ENCODE data around the gene BAZ1A. TPM values are rescaled to one million over a fixed set of nuclear protein-coding genes. Genes with fewer than 3 reads are reported as not detected.

Gene BAZ1A
- total and polyA plus RNA-seq, 9 of the 15 experiments (the other 6 are each of a cell fraction or from before 2014, with no cell fraction given): 22.0 to 71.2 (median 39.1) TPM

GRCh38 chr14:34873589-34874385 lies 1.4 kb downstream of the BAZ1A start (continued):
- TF ChIP-seq ZBTB40 (IDR thresholded peaks at IDR 0.05): 0 out of 2 replicates have a peak, but pooled peaks have one; percentile 44
- no peak for TF ChIP-seq ZBTB40 (CRISPR knock-in tag; IDR thresholded peaks at IDR 0.05)
- TF ChIP-seq FOXK2 (conservative IDR thresholded peaks at IDR 0.05 in 1 of 2, IDR thresholded peaks at IDR 0.05 in 1 of 2; ENCODE audit: low read depth in 2 of 2): 0 out of 4 replicates have a peak, but pooled peaks of 1 of the 2 experiments have one; percentile 63
- TF ChIP-seq E2F1 (CRISPR knock-in tag; IDR thresholded peaks at IDR 0.05): peak; percentile 36; the same call in 1 of the 2 replicates
- peak in 1 of 2 experiments; percentile 61; a peak in 1 of 4 replicates for TF ChIP-seq MLLT1 (IDR thresholded peaks at IDR 0.05)
- TF ChIP-seq ETV5 (CRISPR knock-in tag; IDR thresholded peaks at IDR 0.05; ENCODE audit: low read depth): peak; percentile 18; the same call in 1 of the 2 replicates
- TF ChIP-seq TFAP4 (CRISPR knock-in tag; IDR thresholded peaks at IDR 0.05; ENCODE audit: borderline replicate concordance): peak; percentile 57; the same call in 1 of the 2 replicates
- peak in 1 of 2 experiments; percentile 56; a peak in 1 of 4 replicates for TF ChIP-seq SIN3A (IDR thresholded peaks at IDR 0.05; ENCODE audit: borderline replicate concordance in 2 of 2, control insufficient read depth in 1 of 2, low read depth in 2 of 2, low read length in 2 of 2)
- TF ChIP-seq MTA2 (IDR thresholded peaks at IDR 0.05; ENCODE audit: low read depth): no peak
- TF ChIP-seq MAFF (IDR thresholded peaks at IDR 0.05; ENCODE audit: low read length): no peak
- peak; percentile 62 for TF ChIP-seq TBP (optimal IDR thresholded peaks at IDR 0.05; ENCODE audit: low read depth, low read length)
